GM21737 (cell line): ENCODE measurements around the gene TTC3.

ENCODE experiments used
- ATAC-seq: cut with Tn5 transposase; IDR thresholded peaks from one replicate; pipeline ENCODE4 v1.9.1; 2021; ENCODE audit warnings: mild to moderate bottlenecking, moderate library complexity; ENCODE audit not compliant: unreplicated experiment

TTC3 gene

DNA sequence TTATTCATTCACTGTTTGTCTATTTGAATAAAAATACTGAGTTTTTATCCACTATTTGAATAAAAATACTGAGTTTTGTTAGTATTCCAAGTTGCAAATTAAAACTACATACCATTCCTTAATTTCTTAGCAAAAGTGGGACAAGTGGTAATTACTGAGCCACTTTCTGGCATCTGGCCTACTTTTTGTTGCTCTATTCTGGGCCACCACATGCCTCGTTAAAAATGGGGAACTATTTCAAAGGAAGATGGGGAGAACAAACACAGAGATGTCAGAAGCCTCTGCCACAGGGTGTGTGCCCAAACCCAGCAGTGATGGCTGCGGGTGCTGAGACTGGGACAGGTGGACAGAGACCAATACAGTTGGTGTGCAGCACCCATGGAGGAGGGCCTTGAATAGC, 14.8 kb upstream of the TTC3 start:
- ATAC-seq = no peak

- no peak for ATAC-seq
These were observed 13.9 kb upstream of the TTC3 start for GRCh38 chr21:37059181-37059580.

DNA sequence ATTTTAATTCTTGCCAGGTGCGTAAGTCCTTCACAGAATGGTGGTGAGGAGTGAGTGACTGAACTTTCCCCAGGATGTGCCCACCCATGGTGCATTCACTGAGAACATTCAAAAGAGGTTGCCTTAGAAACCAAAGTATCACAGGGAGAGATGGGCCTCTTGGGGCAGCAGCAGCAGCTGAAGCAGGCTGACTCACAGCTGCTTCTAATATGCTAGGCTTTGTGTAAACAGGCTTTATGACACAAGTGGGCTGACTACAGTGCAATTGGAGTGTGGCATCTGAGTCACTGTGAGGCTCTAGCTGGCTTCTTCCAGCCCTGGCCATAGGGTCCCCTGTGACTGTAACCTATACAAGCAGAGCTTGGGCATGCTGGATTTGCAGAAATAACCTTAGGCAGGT, 12.8 kb upstream of the TTC3 start:
- ATAC-seq = no peak

DNA sequence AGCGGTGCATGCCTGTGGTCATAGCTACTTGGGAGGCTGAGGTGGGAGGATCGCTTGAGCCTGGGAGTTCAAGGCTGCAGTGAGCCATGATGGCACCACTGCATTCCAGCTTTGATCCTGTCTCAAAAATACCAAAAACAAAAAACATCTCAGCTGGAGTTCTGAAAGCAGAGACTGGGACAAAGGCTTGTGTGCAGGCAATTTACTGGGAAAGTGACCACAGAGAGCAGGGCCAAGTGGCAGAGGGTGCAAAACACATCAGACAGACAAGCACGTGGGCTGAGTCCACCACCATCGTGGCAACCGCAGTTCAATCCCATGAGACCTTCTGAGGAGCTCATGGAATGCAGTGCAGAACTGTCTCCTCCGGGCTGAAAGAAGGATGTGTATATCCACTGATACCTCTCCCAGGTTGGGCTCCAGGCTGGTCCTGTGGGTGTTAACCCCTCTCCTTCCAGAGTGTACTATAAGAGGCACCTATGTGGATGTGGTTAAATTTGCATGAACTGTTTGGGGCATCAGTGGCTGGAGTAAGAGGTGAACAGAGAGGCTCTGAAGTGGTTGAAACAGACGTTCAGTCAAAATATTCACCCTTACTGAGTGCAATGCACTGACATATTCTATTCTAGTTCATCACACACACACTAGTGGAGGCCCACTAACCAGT, 11.0 kb upstream of the TTC3 start:
- ATAC-seq = no peak

DNA sequence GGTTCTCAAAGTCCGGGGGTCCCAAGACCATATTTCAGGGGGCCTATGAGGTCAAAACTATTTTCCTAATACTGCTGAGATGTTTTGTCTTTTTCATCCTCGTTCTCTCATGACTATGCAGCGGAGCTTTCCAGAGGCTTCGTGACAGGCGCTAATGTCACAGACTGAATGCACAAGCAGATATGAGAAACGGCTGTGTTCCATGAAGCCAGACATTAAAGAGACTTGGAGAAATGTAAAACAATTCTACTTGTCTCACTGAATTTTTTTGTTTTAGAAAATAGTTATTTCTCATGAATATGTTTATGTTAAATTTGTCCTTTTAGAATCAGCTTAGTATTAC, 10.5 kb upstream of the TTC3 start:
- no peak for ATAC-seq

- ATAC-seq = no peak
These were observed 9.6 kb upstream of the TTC3 start for GRCh38 chr21:37063433-37063832.

DNA sequence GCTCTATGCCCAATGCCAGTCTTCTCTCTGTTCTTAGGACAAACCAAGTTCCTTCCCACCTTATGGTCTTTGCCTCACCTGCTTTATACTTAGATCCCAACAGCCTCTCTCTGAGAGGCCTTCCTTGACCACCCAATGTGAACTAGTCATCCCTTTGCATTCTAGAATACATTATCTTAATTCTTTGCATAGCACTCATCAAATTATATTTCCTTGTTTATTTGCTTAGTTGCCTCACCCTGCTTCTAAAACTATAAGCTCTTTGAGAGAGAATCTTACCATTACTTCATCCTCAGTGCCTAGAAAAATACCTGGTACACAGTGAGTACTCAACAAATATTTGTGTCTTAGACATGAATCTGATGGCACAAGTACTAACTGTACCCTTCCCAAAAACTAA, 8.2 kb upstream of the TTC3 start:
- ATAC-seq = no peak

GRCh38 chr21:37065561-37066177, 7.4 kb upstream of the TTC3 start:
- ATAC-seq = no peak

DNA sequence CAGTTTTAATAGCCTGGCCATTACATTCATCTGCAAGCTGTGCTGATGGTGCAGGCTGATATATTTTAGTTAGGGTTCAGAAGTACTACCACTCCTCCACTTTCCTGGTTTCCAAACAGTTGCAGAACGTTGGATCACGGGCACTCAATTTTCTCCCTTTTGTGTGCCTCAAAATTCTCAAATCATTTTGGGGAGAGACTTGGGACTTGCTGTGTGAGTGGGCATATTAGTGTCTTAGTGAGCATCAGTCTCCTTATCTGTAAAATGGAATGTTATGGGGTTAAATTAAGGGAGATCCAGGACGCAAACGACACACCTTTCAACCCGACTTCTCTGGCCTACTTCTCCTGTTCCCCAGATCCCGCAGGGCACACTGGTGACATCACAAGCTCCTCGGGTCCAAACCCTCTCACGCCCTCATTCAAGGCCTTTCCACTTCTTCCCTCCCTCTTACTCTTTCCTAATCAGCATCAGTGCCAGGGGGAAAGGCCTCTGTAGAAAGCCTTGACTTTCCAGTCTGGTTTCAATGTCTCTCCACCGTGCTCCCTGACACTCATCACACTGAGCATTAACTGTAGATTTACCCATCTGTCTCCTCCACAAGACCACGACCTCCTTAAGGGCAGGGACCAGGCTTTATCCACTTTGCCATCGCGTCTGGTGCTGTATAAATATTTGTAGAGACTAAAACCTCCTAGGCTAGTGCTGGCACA, 1.3 kb upstream of the TTC3 start:
- no peak for ATAC-seq

- ATAC-seq = peak; percentile 32
These were observed 623 bp upstream of the TTC3 start for GRCh38 chr21:37072274-37072987.

DNA sequence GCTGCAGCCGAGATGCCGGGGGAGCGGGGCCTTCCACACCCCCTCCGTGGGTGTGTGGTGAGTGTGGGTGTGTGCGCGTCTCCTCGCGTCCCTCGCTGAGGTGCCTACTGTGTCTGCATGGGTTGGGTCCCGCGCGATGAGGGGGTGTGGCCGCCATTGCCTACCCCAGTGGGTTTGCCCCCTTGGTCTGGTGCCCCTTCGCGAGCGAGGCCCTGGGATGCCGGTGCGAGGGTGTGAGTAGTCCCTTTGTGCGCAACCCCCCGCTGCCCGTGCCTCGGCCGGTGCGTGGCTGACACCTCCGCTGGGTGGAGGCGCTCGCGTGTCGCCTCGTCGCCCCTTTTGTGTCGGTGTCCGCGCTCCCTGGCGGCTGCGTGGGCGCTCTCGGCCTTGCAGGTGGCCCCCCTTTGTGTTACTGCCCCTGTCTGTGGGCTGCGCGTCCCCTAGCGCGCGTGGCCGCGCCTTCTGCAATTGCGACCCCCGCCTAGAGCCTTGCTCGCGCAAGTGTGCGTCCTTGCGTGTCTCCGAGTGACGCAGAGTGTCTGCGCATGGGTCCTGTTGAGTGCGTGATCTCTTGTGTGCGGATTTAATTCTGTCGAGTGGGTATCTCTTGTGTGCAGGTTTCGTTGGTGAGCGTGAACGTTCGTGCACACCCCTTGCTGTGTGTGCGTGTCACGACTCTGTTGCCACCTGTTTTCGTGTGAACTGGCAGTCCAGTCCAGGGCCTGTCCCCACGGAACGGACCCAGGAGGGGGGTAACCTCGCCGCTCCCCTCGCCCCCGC, 553 bp downstream of the TTC3 start:
- ATAC-seq = peak; percentile 26

- no peak for ATAC-seq
These were observed 1.1 kb downstream of the TTC3 start for GRCh38 chr21:37074197-37074510.

- no peak for ATAC-seq
These were observed 1.5 kb downstream of the TTC3 start for GRCh38 chr21:37074546-37074945.

- ATAC-seq = no peak
These were observed 2.2 kb downstream of the TTC3 start for GRCh38 chr21:37075214-37075770.

DNA sequence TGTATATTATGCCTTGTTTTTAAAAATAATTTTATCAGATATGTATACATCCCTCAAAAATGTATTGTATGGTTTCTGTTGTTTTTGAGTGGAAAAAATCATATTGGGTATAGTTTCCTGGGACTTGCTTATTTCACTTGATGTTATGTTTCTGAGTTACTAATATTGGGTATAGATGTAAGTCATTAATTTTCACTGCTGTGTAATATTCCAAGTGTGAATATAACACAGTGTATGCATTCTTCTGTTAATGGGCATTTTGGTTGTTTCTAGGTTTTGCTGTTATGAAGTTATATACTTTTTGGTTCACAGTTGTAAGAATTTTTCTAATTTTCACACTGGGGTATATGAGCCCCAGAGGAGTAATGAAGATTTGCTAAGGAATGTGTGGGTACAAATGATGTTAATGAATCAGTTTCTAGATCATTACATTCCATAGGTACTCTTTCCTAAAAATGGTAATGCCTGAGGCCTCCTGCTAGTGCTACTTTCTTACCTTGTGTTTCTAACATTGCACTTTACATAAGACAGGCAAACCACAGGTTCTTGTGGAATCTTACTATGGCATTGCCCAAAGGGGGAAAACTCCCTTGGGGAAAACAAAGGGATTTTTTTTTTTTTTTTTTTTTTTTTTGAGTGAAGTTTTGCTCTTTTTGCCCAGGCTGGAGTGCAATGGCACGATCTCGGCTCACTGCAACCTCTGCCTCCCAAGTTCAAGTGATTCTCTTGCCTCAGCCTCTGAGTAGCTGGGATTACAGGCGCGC, 3.2 kb downstream of the TTC3 start:
- no peak for ATAC-seq

DNA sequence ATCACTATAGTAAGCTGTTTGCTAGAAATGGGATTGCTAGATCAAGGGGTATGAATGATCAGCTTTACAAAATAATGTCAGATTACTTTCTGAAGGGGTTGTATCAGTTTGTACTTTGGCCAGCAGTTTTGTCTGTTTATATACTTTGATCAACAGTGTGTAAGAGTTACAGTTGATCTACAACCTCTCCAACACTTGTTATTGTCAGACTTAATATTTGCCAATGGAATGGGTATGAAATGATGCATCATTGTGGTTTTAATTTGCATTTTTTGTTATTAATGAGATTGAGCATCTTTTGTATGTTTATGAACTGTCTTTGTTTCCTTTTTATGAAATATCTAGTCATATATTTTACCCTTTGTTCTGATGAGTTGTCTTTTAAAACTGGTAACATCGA, 4.3 kb downstream of the TTC3 start:
- no peak for ATAC-seq

- no peak for ATAC-seq
These were observed 6.3 kb downstream of the TTC3 start for GRCh38 chr21:37079211-37079824.

- ATAC-seq = no peak
These were observed 9.3 kb downstream of the TTC3 start for GRCh38 chr21:37082375-37082774.

GRCh38 chr21:37082856-37083528, 9.9 kb downstream of the TTC3 start:
- ATAC-seq = no peak
